GM12878 (cell line): Measurements from ENCODE around the gene DPF3.

Experiments
- CTCF ChIP-seq, 3 experiments: IDR thresholded peaks in 2 of 3; conservative IDR thresholded peaks in 1 of 3; 2 replicates each; pipeline ENCODE4 v1.5.1; 2011; ENCODE audit warnings: low read depth in 3 of 3, low read length in 3 of 3, mild to moderate bottlenecking in 3 of 3, control low read depth in 2 of 3, moderate library complexity in 2 of 3, inconsistent platforms in 1 of 3, mixed read lengths in 1 of 3; ENCODE audit not compliant: control insufficient read depth in 2 of 3, insufficient read depth in 1 of 3; ENCODE audit errors: extremely low read depth in 1 of 3
- KDM1A ChIP-seq: fragments of 200-600 bp; sonication (generic); IDR thresholded peaks from 2 replicates; pipeline ENCODE4 v1.6.1; 2016; ENCODE audit warnings: borderline replicate concordance
- NR2C1 ChIP-seq: fragments of 450-650 bp; IDR thresholded peaks from 2 replicates; pipeline ENCODE4 v1.6.1; 2017; ENCODE audit warnings: antibody characterized with exemption, mild to moderate bottlenecking, moderate library complexity

GRCh38 chr14:72663956-72664650 is 229.8 kb downstream of the DPF3 start:
- TF ChIP-seq NR2C1 (no peak), KDM1A (no peak), CTCF (IDR thresholded peaks at IDR 0.05 in 2 of 3, conservative IDR thresholded peaks at IDR 0.05 in 1 of 3; ENCODE audit: control insufficient read depth in 2 of 3, extremely low read depth in 1 of 3, insufficient read depth in 1 of 3, low read depth in 3 of 3, low read length in 3 of 3) (no peak)
